ENCODE measurements around the gene PDGFA. TPM values are rescaled to one million over a fixed set of nuclear protein-coding genes. Genes with fewer than 3 reads are reported as not detected.

PDGFA gene
- total RNA-seq, 1 donor from 2014 or later = 0.85 TPM

DNA sequence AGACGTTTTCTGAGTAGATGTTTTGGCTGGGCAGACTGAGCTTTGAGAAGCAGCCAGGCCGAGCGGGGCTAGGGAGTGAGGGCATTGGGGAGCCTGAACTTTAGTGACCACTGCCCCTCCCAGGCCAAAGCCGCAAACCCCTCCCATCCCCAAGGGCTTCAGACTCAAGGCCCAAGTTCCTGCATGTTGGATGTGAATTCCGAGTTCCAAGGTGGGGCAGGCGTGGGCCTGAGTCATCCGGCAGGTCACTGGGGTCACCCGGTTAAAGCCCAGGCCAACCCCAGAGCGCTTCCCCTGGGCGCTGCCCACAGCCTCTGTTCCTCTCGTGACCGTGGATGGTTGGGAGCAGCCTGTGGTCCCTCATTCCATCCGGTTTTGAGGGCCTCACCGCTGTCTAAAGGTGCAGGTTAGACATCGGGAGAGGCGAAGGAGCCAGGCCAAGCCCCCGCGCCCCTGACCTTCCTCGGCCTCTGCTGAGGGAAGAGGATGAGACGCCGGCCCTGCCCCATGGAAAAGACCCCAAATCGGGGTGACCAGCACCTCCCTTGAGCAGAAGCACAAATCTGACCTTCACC is 6.9 kb upstream of the PDGFA start:
- no peak overlapping the region for H3K27ac Mint-ChIP-seq (ENCODE audit: unreplicated experiment)
- no peak overlapping the region for H3K4me3 Mint-ChIP-seq (ENCODE audit: unreplicated experiment)

DNA sequence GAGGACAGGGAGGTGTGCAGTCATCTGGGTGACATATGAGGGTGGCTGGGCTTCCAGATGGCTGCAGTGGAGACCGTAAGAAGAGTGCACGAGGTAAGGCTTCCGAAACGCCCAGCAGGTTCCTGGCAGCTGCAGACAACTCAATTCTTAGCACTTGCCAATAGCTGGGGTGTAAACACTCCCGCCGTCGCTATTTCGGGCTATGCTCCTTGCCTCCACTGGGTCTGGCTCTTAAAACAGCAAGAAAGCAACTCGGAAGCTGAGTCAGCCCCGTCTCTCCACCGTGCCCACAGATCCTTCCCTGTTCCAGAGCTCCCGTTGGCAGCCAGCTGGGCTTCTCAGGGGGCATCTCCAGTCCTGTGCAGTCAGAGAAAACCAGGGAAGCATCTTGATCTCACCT is 6.1 kb upstream of the PDGFA start:
- peaks cover 2% of the 10 kb centered on the region for H3K27me3 Mint-ChIP-seq (ENCODE audit: unreplicated experiment)
- no peak overlapping the region for H3K27ac Mint-ChIP-seq (ENCODE audit: unreplicated experiment)
- no peaks in the 10 kb centered on the region for H3K4me1 Mint-ChIP-seq (ENCODE audit: unreplicated experiment)

More for the DNA sequence above, 6.9 kb upstream of the PDGFA start:
- TF ChIP-seq, protein P1, sequence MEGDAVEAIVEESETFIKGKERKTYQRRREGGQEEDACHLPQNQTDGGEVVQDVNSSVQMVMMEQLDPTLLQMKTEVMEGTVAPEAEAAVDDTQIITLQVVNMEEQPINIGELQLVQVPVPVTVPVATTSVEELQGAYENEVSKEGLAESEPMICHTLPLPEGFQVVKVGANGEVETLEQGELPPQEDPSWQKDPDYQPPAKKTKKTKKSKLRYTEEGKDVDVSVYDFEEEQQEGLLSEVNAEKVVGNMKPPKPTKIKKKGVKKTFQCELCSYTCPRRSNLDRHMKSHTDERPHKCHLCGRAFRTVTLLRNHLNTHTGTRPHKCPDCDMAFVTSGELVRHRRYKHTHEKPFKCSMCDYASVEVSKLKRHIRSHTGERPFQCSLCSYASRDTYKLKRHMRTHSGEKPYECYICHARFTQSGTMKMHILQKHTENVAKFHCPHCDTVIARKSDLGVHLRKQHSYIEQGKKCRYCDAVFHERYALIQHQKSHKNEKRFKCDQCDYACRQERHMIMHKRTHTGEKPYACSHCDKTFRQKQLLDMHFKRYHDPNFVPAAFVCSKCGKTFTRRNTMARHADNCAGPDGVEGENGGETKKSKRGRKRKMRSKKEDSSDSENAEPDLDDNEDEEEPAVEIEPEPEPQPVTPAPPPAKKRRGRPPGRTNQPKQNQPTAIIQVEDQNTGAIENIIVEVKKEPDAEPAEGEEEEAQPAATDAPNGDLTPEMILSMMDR (IDR thresholded peaks at IDR 0.05; ENCODE audit: unreplicated experiment) = no peak
- DNase-seq (ENCODE audit: low spot score) = no peak
- Mint-ChIP-seq H3K27me3 (ENCODE audit: unreplicated experiment) (no peaks in the 10 kb centered on the region), H3K4me1 (ENCODE audit: unreplicated experiment) (no peaks in the 10 kb centered on the region), H3K36me3 (ENCODE audit: low read depth, unreplicated experiment) (no peaks in the 10 kb centered on the region), H3K9me3 (ENCODE audit: unreplicated experiment) (no peaks in the 10 kb centered on the region)

DNA sequence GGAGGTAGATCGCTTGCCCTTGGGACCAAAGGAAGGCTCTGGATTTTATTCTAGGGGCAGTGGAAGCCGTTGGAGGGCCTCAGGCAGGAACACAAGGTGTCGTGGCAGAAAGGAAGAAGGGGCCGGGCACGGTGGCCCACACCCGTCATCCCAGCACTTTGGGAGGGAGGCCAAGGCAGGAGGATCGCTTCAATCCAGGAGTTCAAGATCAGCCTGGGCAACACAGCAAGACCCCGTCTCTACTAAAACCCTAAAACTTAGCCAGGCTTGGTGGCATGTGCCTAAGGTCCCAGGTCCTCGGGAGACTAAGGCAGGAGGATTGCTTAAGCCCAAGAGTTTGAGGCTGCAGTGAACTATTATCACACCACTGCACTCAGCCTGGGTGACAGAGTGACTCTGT is 5.2 kb upstream of the PDGFA start:
- Mint-ChIP-seq H3K27me3 (ENCODE audit: unreplicated experiment) (peaks cover 2% of the 10 kb centered on the region), H3K27ac (ENCODE audit: unreplicated experiment) (no peak overlapping the region), H3K36me3 (ENCODE audit: low read depth, unreplicated experiment) (no peaks in the 10 kb centered on the region)

More for the DNA sequence above, 6.1 kb upstream of the PDGFA start:
- H3K36me3 Mint-ChIP-seq (ENCODE audit: low read depth, unreplicated experiment) = no peaks in the 10 kb centered on the region
- H3K9me3 Mint-ChIP-seq (ENCODE audit: unreplicated experiment) = no peaks in the 10 kb centered on the region
- H3K4me3 Mint-ChIP-seq (ENCODE audit: unreplicated experiment) = no peak overlapping the region
- DNase-seq (ENCODE audit: low spot score) = no peak
- TF ChIP-seq, protein P1 (IDR thresholded peaks at IDR 0.05; ENCODE audit: unreplicated experiment) = no peak

DNA sequence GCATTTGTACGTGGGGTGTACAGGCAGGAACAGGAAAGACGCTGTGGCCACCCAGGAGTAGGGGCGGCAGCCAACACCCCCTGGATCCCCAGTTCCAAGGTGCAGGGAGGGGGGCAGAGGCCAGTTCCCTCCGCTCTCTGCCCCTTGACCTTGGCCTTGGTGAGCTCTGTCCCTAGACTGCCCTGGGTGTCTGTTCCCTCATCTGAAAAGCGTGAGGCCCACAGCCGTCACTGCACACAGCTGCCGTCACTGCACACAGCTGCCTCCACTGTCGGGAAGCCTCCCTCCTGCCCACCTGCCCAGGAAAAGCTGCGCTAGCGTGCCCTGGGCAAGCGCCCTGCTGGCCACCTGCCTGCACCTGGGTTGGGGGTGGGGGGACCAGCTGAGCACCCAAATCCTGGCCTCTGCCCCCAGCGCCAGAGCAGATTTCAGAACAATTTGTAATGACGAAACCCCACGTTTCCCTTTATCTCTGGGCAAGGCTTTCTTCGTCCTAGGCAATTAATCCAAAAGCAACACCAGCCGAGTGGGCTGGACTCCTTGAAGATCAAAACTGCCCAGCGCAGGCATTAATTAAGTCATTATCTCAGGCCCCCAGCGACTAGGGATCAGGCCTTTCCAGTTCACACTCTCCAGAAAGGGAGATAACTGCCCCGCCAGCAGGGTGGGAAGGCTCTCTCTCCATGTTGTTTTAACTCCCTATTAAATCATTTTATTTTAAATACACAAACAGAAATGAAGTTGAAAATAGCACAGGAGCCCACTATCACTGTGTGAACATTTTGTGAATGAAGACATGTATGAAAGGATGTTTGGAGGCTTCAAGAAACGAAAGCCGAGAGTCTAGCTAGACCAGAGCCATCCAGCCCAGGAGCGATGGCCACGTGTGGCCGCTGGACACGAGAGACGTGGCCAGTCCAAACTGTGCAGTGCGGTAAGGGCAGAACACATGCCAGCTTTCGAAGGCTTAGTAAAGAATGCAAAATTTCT is 4.0 kb upstream of the PDGFA start:
- H3K36me3 Mint-ChIP-seq (ENCODE audit: low read depth, unreplicated experiment) = no peaks in the 10 kb centered on the region
- H3K27ac Mint-ChIP-seq (ENCODE audit: unreplicated experiment) = no peak overlapping the region
- peaks cover under 1% of the 10 kb centered on the region for H3K4me1 Mint-ChIP-seq (ENCODE audit: unreplicated experiment)
- TF ChIP-seq, protein P1 (IDR thresholded peaks at IDR 0.05; ENCODE audit: unreplicated experiment) = no peak
- H3K9me3 Mint-ChIP-seq (ENCODE audit: unreplicated experiment) = no peaks in the 10 kb centered on the region
- DNase-seq (ENCODE audit: low spot score) = no peak
- H3K4me3 Mint-ChIP-seq (ENCODE audit: unreplicated experiment) = no peak overlapping the region
- peaks cover 2% of the 10 kb centered on the region for H3K27me3 Mint-ChIP-seq (ENCODE audit: unreplicated experiment)

More for the DNA sequence above, 5.2 kb upstream of the PDGFA start:
- Mint-ChIP-seq H3K4me3 (ENCODE audit: unreplicated experiment) (no peak overlapping the region), H3K4me1 (ENCODE audit: unreplicated experiment) (no peaks in the 10 kb centered on the region), H3K9me3 (ENCODE audit: unreplicated experiment) (no peaks in the 10 kb centered on the region)
- DNase-seq (ENCODE audit: low spot score) = no peak
- TF ChIP-seq, protein P1 (IDR thresholded peaks at IDR 0.05; ENCODE audit: unreplicated experiment) = no peak

DNA sequence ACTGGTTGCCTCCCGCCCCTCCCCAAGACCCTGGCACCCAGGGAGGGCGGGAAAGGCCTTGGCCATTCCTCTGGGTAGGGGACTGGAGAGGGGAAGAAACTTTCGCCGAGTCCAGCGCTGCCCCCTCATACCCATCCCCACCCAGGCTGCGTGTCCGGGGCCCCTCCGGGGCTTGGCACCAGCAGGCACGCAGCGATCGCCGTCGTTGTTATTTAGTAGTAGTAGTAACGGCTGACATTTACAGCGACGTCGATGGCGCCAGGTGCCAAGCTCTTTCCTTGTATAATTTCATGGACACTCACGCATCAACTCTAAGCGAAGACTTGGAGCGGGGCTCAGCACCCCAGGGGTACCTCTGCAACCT is 3.3 kb upstream of the PDGFA start:
- Mint-ChIP-seq H3K9me3 (ENCODE audit: unreplicated experiment) (no peaks in the 10 kb centered on the region), H3K4me3 (ENCODE audit: unreplicated experiment) (no peak overlapping the region), H3K36me3 (ENCODE audit: low read depth, unreplicated experiment) (no peaks in the 10 kb centered on the region), H3K27me3 (ENCODE audit: unreplicated experiment) (peaks cover 2% of the 10 kb centered on the region), H3K27ac (ENCODE audit: unreplicated experiment) (no peak overlapping the region), H3K4me1 (ENCODE audit: unreplicated experiment) (peaks cover 2% of the 10 kb centered on the region)
- TF ChIP-seq, protein P1 (IDR thresholded peaks at IDR 0.05; ENCODE audit: unreplicated experiment) = no peak
- DNase-seq (ENCODE audit: low spot score) = no peak

Measured in endothelial cell (in vitro differentiated cells).